SK-N-MC (cell line): ENCODE results near the gene PEDS1.

ENCODE experiments used
- DNase-seq: peaks from one replicate; pipeline ENCODE4 v3.0.0-alpha.2; 2011; ENCODE audit warnings: low read depth, low spot score
- H3K27ac ChIP-seq: fragments of 200-600 bp; sonication (generic); 2 replicates; pipeline ENCODE4 v1.5.1; 2016; ENCODE audit warnings: mixed run types
- H3K36me3 ChIP-seq: fragments of 200-600 bp; sonication (generic); 2 replicates; pipeline ENCODE4 v1.6.1; 2017; ENCODE audit warnings: antibody characterized with exemption, low read length, mixed read lengths; ENCODE audit not compliant: insufficient read depth
- H3K4me3 ChIP-seq: fragments of 200-600 bp; sonication (generic); 2 replicates; pipeline ENCODE4 v1.5.1; 2016
- H3K9ac ChIP-seq: fragments of 200-600 bp; sonication (generic); 2 replicates; pipeline ENCODE4 v1.8.0; 2017; ENCODE audit warnings: mixed run types, mixed read lengths; ENCODE audit not compliant: insufficient read length
- H3K9me3 ChIP-seq: fragments of 200-600 bp; sonication (generic); 2 replicates; pipeline ENCODE4 v1.6.1; 2017; ENCODE audit warnings: low read depth, mild to moderate bottlenecking, antibody characterized with exemption, low read length, moderate library complexity, mixed read lengths
- EZH2 ChIP-seq: fragments of 200-600 bp; sonication (generic); IDR thresholded peaks from one replicate; pipeline ENCODE4 v1.6.1; 2017; ENCODE audit warnings: antibody characterized with exemption
- FOXP2 ChIP-seq: optimal IDR thresholded peaks from 2 replicates; pipeline ENCODE3; 2011; ENCODE audit warnings: mild to moderate bottlenecking, moderate library complexity; ENCODE audit not compliant: insufficient read depth; ENCODE audit errors: extremely low read length, control extremely low read depth
- POLR2AphosphoS5 ChIP-seq: IDR thresholded peaks from 2 replicates; pipeline ENCODE4 v1.6.1; 2012; ENCODE audit warnings: mild to moderate bottlenecking, low read depth, low read length, borderline replicate concordance

Gene PEDS1

DNA sequence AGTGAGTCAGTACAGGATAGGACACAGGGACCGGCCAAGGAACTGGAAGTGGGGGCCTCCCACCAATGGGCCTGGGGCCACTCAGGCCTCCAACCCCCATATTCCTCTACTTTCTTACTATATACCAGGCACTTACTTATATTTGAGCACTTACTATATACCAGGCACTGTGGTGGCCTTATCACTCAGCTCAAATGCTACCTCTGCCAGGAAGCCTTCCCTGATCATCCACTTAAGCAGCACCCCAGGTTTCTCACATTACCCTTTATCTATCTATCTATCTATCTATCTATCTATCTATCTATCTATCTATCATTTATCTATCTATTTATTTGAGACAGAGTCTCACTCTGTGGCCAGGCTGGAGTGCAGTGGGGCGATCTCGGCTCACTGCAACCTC is 28.2 kb downstream of the PEDS1 start:
- Histone ChIP-seq H3K9ac (no peak overlapping the region), H3K36me3 (peaks cover 38% of the 10 kb centered on the region), H3K9me3 (no peaks in the 10 kb centered on the region), H3K4me3 (no peak overlapping the region), H3K27ac (no peak overlapping the region)
- TF ChIP-seq FOXP2 (no peak), EZH2 (no peak), POLR2AphosphoS5 (no peak)
- DNase-seq = no peak

DNA sequence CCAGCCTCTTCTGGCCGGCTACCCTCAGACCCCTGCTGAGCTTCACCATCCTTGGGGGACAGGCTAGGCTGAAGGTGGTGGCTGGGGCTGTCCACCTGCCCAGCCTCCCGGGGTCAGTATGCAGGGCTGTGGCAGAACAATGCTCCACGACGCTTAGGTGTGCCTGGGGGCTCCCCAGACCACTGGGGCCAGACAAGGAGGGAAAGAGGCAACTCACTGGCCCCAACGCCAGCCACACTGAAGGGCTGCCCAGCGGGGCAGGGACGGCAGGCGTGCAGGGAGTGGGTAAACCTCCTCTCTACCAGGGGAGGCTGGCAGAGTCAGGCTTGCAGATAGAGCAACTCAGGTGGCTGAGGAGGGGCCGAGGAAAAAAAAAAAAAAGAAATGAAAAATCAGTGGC is 29.0 kb downstream of the PEDS1 start:
- DNase-seq = no peak
- Histone ChIP-seq H3K4me3 (no peak overlapping the region), H3K9ac (no peak overlapping the region), H3K36me3 (peaks cover 32% of the 10 kb centered on the region; the same call in 1 of the 2 replicates), H3K27ac (no peak overlapping the region), H3K9me3 (no peaks in the 10 kb centered on the region)
- TF ChIP-seq FOXP2 (no peak), POLR2AphosphoS5 (no peak), EZH2 (no peak)

DNA sequence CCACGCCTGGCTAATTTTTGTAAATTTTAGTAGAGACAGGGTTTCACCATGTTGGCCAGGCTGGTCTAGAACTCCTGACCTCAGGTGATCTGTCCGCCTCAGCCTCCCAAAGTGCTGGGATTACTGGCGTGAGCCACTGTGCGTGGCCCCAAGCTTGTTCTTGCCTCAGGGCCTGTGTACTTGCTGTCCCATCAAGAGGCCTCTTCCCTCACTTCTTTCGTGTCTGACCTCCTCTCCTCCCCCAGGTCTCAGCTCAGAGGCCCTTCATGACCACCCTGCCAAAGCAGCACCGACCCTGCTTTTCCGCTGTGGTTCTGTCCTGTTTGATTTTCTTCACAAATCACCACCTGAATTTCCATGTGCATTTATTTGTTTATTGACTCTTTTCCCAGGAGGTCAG is 30.1 kb downstream of the PEDS1 start:
- Histone ChIP-seq H3K27ac (no peak overlapping the region), H3K9me3 (no peaks in the 10 kb centered on the region), H3K4me3 (no peak overlapping the region), H3K36me3 (peaks cover 21% of the 10 kb centered on the region; the same call in 1 of the 2 replicates), H3K9ac (no peak overlapping the region)
- DNase-seq = no peak
- TF ChIP-seq FOXP2 (no peak), POLR2AphosphoS5 (no peak), EZH2 (no peak)

DNA sequence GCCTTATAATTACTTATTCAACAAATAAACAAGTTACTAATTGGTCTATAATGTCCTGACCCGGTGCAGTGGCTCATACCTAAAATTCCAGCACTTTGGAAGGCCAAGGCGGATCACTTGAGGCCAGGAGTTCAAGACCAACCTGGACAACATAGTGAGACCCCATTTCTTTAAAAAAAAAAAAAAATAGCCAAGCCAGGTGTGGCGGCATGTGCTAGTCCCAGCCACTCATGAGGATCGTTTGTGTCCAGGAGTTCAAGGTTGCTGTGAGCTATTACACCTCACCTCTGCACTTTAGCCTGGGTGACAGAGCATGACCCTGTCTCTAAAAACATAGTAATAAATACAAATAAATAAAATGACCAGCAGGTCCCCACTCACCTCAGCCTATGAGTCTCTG is 30.8 kb downstream of the PEDS1 start:
- peaks cover 14% of the 10 kb centered on the region; the same call in 1 of the 2 replicates for H3K36me3 ChIP-seq
- no peak overlapping the region for H3K4me3 ChIP-seq
- no peaks in the 10 kb centered on the region for H3K9me3 ChIP-seq
- no peak for DNase-seq
- H3K9ac ChIP-seq = no peak overlapping the region
- peak overlapping the region; percentile 87; the same call in 1 of the 2 replicates for H3K27ac ChIP-seq
- TF ChIP-seq POLR2AphosphoS5 (no peak), EZH2 (no peak), FOXP2 (no peak)

DNA sequence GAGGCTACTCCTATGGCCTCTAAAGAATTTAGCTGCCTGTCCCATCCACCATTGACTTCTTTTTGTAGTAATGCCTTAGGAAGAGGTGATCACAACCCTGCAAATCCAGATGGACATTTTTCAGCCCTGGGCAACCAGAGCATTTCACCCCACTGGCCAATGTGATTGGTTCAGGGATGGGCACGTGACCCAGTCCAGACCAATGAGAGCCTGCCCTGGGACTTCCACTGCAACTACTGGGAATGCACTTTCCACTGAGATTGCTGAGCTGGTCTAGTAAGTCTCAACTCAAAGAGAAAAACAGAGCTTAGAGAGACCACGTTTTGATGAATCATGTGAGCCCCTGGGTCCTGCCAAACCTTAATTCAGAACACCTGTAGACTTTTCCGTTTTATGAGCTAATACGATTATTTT is 31.7 kb downstream of the PEDS1 start:
- Histone ChIP-seq H3K27ac (peak overlapping the region; percentile 87), H3K4me3 (no peak overlapping the region), H3K36me3 (peaks cover 11% of the 10 kb centered on the region; the same call in 1 of the 2 replicates), H3K9me3 (no peaks in the 10 kb centered on the region), H3K9ac (no peak overlapping the region)
- TF ChIP-seq FOXP2 = no peak
- TF ChIP-seq POLR2AphosphoS5 = no peak
- TF ChIP-seq EZH2 = no peak
- peak; percentile 28 for DNase-seq

DNA sequence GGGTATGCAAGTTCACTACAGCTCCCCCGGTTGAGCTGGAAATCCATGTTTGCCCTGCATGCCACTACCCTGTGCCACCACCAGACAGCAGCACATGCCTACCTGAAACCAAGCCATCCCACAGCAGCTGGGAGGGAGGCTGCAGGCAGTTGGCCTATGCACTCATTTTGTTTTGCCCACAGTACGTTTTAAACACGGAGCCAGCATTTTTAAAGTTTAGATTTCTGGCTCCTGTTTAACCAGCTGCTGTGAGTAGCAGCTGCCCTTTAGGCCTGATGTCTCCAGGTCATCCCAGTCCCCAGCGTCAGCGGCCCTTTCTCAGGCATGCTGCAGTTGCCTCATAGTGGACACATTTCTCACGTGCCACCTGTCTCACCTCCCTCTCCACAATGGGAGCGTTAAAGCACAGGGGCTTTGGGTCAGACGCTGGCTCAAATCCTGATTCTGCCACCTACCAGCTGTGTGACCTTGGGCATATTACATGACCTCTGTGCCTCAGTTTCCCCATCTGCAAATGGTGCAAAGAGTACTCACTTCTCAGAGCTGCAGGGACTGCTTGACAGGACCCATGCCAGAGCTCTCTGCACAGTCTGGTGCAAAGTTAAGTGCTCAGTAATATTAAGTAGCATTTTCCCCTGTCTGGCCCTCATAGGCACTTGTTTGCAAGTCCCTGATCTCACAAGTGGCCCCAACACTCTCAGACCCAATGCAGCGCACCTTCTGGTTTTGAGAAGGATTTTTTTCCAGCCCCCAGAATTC is 32.4 kb downstream of the PEDS1 start:
- TF ChIP-seq FOXP2 (no peak), POLR2AphosphoS5 (0 out of 2 replicates have a peak, but pooled peaks have one; percentile 3)
- Histone ChIP-seq H3K36me3 (peaks cover 8% of the 10 kb centered on the region; the same call in 1 of the 2 replicates), H3K27ac (peak overlapping the region; percentile 87), H3K4me3 (no peak overlapping the region), H3K9me3 (no peaks in the 10 kb centered on the region), H3K9ac (no peak overlapping the region)
- DNase-seq = no peak

DNA sequence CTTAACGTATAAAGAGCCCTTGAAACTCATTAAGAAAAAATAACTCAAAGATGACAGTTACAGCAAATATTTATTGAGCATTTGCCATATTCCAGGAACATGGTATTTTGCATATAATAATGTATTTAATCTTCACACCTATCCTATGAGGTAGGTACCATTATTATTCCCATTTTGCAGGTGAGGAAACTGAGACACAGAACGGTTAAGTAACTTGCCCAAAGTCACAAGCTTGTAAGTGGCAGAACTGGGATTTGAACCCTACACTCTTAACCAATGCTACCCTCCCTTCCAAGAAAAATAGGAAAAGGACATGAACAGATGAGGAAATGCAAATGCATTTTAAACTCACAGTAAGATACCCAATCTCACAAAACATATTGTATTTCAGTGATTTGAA is 35.3 kb downstream of the PEDS1 start:
- Histone ChIP-seq H3K27ac (no peak overlapping the region), H3K9ac (no peak overlapping the region), H3K4me3 (no peak overlapping the region), H3K9me3 (no peaks in the 10 kb centered on the region), H3K36me3 (no peaks in the 10 kb centered on the region; the same call in 1 of the 2 replicates)
- no peak for TF ChIP-seq POLR2AphosphoS5
- no peak for TF ChIP-seq EZH2
- no peak for TF ChIP-seq FOXP2
- DNase-seq = no peak

DNA sequence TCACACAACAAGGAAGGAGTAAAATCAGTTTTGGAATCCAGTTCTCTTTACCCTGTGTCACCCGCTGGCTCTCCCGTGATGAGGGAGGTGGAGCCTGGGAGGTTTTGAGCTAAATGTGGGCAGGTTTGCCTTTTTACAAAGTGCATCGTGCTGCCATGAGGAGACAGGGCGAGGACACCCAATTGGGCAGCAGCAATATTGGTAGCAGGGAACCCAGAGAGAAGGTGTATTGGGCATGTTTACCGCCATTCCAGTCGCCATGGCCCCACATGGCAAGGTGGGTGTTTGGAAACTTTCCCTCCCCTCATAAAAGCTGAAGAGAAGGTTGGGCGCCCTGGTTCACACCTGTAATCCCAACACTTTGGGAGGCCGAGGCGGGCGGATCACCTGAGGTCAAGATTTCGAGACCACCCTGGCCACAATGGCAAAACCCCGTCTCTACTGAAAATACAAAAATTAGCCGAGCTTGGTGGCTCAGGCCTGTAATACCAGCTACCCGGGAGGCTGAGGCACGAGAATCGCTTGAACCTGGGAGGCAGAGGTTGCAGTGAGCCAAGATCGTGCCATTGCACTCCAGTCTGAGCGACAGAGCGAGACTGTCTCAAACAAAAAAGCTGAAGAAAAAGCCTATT is 37.0 kb downstream of the PEDS1 start:
- H3K4me3 ChIP-seq = peak overlapping the region; percentile 95
- H3K27ac ChIP-seq = peak overlapping the region; percentile 6; the same call in 1 of the 2 replicates
- no peaks in the 10 kb centered on the region for H3K36me3 ChIP-seq
- DNase-seq = no peak
- H3K9ac ChIP-seq = peak overlapping the region; percentile 49
- TF ChIP-seq POLR2AphosphoS5 = no peak
- no peak for TF ChIP-seq EZH2
- no peak for TF ChIP-seq FOXP2
- H3K9me3 ChIP-seq = no peaks in the 10 kb centered on the region
